HFFc6 (cell line): ENCODE data around the gene BACE2. TPM values are rescaled to one million over a fixed set of nuclear protein-coding genes. Genes with fewer than 3 reads are reported as not detected.

Experiments used
- DNase-seq: peaks from one replicate; pipeline ENCODE4 v3.0.0-alpha.2; 2018
- H3K27ac Mint-ChIP-seq: 2 replicates; pipeline ENCODE4 v1.8.0; 2020; ENCODE audit warnings: mild to moderate bottlenecking, mixed read lengths
- H3K27me3 Mint-ChIP-seq: 2 replicates; pipeline ENCODE4 v1.8.0; 2021; ENCODE audit warnings: mild to moderate bottlenecking, moderate library complexity, mixed read lengths; ENCODE audit not compliant: insufficient read depth
- H3K36me3 Mint-ChIP-seq: 2 replicates; pipeline ENCODE4 v1.8.0; 2021; ENCODE audit warnings: low read depth, mixed read lengths
- H3K4me1 Mint-ChIP-seq: 2 replicates; pipeline ENCODE4 v1.8.0; 2020; ENCODE audit warnings: low read depth, mixed read lengths
- H3K4me3 Mint-ChIP-seq: 2 replicates; pipeline ENCODE4 v1.8.0; 2020; ENCODE audit warnings: mild to moderate bottlenecking, moderate library complexity, mixed read lengths
- H3K9me3 Mint-ChIP-seq: 2 replicates; pipeline ENCODE4 v1.8.0; 2020; ENCODE audit warnings: mild to moderate bottlenecking, mixed read lengths
- total RNA-seq, 6 experiments: library from RNA; stranded (reverse); fragmentation: NEBNext Ultra II Directional; extraction: Animal tissue kit (Norgen Biotek cat#: 25700); gene quantifications; 2 replicates in 1 of 6; 3 replicates in 5 of 6; pipeline ENCODE4 v1.2.3, GENCODE V29; 2021
- TF ChIP-seq, protein P1 (sequence below): fragments of 200-600 bp; sonication (generic); IDR thresholded peaks from 2 replicates; pipeline ENCODE4 v1.5.0; 2021; ENCODE audit warnings: antibody characterized with exemption, mild to moderate bottlenecking

The BACE2 gene
- total RNA-seq, 6 experiments from 2014 or later, result 2.8 to 13.2 (median 3.8) TPM

DNA sequence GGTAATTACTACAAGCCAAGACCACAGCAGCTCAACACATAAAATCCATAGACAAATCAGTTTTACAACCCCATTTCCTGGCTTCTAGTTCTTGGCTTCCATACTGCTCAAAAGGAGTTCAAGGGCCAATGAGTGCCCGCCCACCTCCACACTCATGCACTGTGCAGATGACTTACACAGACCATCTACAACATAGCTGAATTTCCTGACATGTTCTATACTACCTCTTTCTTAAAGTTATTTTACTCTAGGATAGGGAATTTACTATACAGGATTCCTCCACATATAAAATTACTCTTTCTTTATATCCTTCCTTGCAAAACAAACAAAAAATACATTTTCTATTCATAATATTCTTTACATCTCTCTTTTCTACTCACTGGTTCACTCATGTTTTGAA lies 14.6 kb downstream of the BACE2 start:
- Mint-ChIP-seq H3K4me1 (no peaks in the 10 kb centered on the region), H3K27me3 (peaks cover 2% of the 10 kb centered on the region), H3K27ac (no peak overlapping the region), H3K9me3 (peaks cover 18% of the 10 kb centered on the region), H3K36me3 (no peaks in the 10 kb centered on the region), H3K4me3 (no peak overlapping the region)
- TF ChIP-seq, protein P1, sequence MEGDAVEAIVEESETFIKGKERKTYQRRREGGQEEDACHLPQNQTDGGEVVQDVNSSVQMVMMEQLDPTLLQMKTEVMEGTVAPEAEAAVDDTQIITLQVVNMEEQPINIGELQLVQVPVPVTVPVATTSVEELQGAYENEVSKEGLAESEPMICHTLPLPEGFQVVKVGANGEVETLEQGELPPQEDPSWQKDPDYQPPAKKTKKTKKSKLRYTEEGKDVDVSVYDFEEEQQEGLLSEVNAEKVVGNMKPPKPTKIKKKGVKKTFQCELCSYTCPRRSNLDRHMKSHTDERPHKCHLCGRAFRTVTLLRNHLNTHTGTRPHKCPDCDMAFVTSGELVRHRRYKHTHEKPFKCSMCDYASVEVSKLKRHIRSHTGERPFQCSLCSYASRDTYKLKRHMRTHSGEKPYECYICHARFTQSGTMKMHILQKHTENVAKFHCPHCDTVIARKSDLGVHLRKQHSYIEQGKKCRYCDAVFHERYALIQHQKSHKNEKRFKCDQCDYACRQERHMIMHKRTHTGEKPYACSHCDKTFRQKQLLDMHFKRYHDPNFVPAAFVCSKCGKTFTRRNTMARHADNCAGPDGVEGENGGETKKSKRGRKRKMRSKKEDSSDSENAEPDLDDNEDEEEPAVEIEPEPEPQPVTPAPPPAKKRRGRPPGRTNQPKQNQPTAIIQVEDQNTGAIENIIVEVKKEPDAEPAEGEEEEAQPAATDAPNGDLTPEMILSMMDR, result no peak
- no peak for DNase-seq

- no peak for DNase-seq
- TF ChIP-seq, protein P1, result no peak
- Mint-ChIP-seq H3K27me3 (peaks cover 2% of the 10 kb centered on the region), H3K4me3 (no peak overlapping the region), H3K4me1 (no peaks in the 10 kb centered on the region), H3K36me3 (no peaks in the 10 kb centered on the region), H3K27ac (no peak overlapping the region), H3K9me3 (peaks cover 18% of the 10 kb centered on the region)
Measured at GRCh38 chr21:41183575-41183974, 15.6 kb downstream of the BACE2 start.

DNA sequence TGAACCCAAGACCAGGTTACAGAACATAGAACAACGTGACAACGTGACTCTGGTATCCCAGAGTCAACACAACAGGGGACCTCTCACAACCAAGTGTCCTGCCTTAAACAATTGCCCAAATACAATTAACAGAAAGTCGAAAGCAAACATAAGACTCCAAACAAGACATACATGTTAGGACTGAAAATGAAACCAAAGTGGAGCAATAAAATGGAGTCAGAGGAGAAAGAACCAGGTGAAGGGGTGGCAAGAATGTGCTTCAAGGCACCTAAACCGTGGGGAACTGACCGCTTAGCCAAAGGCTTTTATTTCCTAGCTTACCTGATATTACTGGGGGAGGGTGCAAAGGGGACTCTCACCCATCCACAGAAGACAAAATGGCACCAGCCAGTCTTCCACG lies 17.8 kb downstream of the BACE2 start:
- no peak overlapping the region for H3K4me3 Mint-ChIP-seq
- peaks cover 12% of the 10 kb centered on the region for H3K9me3 Mint-ChIP-seq
- no peak for DNase-seq
- no peaks in the 10 kb centered on the region; the same call in 1 of the 2 replicates for H3K27me3 Mint-ChIP-seq
- H3K36me3 Mint-ChIP-seq, result peaks cover 5% of the 10 kb centered on the region; the same call in 1 of the 2 replicates
- TF ChIP-seq, protein P1, result no peak
- no peak overlapping the region for H3K27ac Mint-ChIP-seq
- no peaks in the 10 kb centered on the region for H3K4me1 Mint-ChIP-seq

DNA sequence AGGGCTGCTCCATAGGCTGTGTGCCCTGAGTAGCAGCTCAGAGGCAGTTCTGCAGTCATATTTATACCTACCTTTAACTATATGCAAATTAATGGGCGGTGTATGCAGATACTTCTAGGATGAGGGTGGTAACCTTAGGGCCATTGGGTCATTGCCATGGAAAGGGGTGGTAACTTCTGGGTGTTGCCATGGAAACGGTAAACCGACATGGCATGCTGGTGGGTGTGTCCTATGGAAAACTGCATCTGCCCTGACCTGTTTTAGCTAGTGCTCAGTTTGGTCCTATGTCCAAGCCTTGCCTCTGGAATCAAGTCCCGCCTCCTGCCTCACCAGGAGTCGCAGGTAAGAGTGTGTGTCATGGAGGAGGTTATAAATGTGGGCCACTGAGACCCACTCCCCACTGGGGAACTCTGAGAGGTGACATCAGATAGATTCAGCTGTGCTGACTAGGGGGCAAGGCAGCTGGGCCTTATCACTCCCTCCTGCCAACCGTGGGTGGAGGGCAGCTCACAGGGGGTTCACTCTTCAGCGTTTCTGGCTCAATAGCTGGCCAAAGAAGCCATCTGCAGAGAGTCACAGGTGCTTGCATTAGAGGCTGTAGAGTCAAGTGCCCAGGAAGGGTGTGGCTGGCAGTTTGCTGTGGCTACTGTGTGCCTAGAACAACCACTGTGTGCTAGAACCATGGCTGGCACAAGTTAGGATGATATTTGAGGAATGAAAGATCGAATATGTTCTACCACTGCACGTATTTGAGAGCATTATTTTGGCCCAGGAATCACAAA lies 19.0 kb downstream of the BACE2 start:
- TF ChIP-seq, protein P1, result no peak
- Mint-ChIP-seq H3K36me3 (peaks cover 5% of the 10 kb centered on the region; the same call in 1 of the 2 replicates), H3K4me3 (no peak overlapping the region), H3K9me3 (peaks cover 14% of the 10 kb centered on the region), H3K4me1 (no peaks in the 10 kb centered on the region), H3K27me3 (no peaks in the 10 kb centered on the region; the same call in 1 of the 2 replicates), H3K27ac (no peak overlapping the region)
- no peak for DNase-seq

- H3K4me3 Mint-ChIP-seq, result no peak overlapping the region
- H3K36me3 Mint-ChIP-seq, result peaks cover 5% of the 10 kb centered on the region; the same call in 1 of the 2 replicates
- no peaks in the 10 kb centered on the region for H3K4me1 Mint-ChIP-seq
- no peak for DNase-seq
- H3K27ac Mint-ChIP-seq, result no peak overlapping the region
- peaks cover 20% of the 10 kb centered on the region for H3K9me3 Mint-ChIP-seq
- no peaks in the 10 kb centered on the region; the same call in none of the 2 replicates for H3K27me3 Mint-ChIP-seq
- TF ChIP-seq, protein P1, result no peak
Measured at GRCh38 chr21:41187537-41188025, 19.6 kb downstream of the BACE2 start.
